Measurements from ENCODE around the gene SLC13A4.

- TF ChIP-seq CTCF (IDR thresholded peaks at IDR 0.05) (no peak), POLR2AphosphoS5 (IDR thresholded peaks at IDR 0.05) (no peak), POLR2A (IDR thresholded peaks at IDR 0.05) (no peak)
Measured at GRCh38 chr7:135690566-135690965, 37.4 kb downstream of the SLC13A4 start.
